ENCODE data around the gene EGFR.

Gene EGFR

GRCh38 chr7:55036950-55037736 is 18.3 kb downstream of the EGFR start:
- DNase-seq (ENCODE audit: low spot score), result no peak

DNA sequence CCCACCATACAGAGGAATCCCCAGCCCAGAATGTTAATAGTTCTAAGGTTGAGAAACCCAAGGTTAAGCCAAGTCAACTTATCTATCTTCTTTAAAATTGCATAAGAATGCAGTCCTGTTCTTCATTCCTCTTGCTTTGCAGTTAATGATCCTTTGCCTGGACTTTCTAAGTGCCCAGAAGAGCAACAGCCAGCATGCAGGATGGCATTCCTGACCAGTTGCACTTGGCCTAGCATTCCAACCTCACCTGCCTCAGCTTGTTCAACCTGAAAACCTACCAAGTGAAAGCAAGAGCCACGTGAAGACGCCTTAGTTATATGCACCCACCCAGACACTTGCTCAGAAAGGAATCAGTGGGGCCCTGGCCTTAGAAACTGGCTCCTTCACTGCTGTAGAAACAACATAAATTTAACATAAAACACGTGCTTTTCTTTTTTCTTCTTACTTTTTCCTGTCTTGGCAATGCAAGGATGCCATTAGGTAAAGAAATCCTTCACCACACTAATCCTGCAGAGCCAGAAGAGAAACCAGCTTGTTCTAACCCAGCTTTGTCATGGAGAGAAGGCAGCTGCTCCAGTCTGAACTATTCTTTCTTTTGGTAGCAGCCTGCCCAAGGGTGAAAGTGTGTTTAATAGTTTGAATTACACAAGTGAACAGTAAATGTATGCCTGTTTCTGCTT is 25.0 kb downstream of the EGFR start:
- no peak for DNase-seq (ENCODE audit: low spot score)

DNA sequence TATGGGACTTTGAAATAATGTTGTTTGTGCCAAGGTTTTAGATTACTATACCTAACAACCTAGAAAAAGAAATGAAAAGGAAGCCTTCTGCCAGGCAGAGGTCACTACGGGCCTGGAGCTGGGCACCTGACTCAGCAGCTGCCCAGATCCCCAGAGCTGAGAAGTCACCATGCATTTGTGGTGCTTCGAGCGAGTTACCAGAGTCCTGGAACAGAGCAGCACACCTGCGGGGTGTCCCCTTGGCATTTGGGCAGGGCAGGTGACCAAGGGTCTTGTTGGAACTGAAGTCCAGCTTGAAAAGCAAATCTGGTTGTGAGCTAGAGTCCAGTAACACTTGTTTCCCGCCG is 25.5 kb downstream of the EGFR start:
- DNase-seq (ENCODE audit: low spot score), result no peak

GRCh38 chr7:55044791-55045190 is 26.0 kb downstream of the EGFR start:
- DNase-seq (ENCODE audit: low spot score), result no peak

DNA sequence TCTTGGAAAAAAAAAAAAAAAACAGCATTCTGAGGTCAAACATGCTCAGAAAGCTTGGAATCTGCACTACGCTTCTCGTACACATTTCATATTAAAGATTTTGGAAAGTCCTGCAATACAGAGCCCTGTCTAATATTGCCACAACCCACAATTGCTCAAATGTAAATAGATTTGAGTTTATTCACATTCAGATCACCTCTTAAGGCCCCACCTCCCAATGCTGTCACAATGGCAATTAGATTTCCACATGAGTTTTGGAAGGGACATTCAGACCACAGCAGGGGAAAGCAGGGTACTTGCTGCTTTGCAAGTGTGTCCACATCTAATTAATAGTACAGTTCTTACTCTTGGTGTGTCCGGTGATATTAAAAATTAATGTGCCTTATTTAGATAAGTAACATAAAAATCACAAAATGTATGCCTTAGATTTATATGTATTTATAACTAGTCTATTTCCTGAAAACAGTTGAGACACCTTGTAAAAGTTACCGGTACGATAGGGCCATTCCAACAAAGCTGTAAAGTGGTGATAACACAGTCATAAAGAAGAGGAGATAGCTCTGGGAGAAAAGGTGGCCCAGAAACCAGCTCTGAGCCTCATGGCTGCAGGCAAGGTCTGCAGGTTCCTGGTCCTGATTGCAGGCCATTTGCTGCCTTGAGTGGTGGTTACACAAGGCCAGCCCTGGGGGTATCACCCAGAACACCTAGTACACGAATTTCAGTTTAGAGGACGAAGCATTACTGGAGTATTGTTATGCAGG is 27.9 kb downstream of the EGFR start:
- DNase-seq (ENCODE audit: low spot score), result no peak

DNA sequence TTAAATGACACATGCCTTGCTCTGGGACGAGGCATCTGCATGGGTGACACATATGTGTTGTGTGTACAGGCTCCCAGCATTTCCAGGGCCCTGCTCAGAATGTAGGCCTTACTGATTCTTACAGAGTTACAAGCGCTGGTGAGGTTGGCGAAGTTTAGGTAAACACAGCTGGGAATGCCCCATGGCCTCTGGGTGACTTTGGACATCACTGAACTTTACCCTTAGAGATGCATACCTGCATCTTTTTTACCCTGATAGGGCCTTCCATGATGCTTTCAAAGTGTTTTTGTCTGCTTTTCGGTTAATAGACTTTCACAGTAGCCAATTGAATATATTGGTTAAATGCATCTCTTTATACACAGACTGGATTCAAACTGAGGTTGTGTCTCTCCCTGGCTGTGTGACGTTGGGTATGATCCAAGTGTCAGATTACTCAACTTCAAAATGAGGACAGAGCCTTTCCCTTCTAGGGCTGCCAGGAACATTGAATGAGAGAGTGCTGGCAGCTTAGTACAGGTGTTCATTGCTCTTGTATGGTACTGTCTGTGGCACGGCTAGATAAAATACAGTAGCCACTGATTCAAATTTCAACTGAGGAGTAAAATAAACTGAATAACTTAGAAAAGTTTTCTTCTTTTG is 29.5 kb downstream of the EGFR start:
- no peak for DNase-seq (ENCODE audit: low spot score)

DNA sequence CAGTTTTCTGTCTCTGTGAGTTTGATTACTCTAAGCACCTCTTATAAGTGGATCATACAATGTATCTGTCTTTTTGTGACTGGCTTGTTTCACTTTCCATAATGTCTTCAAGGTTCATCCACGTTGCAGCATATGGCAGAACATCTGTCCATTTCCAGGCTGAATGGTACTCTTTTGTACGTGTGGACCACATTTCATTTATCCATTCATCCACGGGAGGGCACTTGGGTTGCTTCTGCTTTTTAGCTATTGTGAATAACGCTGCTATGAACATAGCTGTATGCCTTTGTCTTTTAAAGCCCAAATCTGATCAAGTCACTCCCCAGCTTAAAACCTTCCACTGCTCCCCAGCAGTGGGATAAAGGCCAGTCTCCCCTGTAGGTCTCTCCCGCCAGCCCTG is 31.5 kb downstream of the EGFR start:
- DNase-seq (ENCODE audit: low spot score), result no peak

DNA sequence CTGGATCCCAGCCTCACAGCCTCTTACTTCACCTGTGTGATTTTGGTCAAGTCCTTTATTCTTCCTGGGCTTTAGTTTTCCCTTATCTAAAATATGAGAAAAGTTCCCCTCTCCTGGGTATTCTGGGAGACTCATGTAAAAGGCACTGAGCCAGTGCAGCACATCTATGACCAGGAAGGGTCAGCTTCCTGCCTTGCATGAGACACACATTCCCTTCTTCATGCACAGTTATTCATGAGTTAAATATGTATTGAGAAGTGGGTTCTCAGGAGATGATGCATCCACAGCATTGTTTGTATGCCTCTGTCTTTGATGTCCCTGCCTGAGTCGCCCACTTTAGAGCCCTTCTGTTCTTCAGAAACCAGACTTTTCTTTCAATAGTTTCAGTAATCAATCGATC is 33.3 kb downstream of the EGFR start:
- DNase-seq (ENCODE audit: low spot score), result no peak

- no peak for DNase-seq (ENCODE audit: low spot score)
Observed at GRCh38 chr7:55052741-55053427, 34.1 kb downstream of the EGFR start.

DNA sequence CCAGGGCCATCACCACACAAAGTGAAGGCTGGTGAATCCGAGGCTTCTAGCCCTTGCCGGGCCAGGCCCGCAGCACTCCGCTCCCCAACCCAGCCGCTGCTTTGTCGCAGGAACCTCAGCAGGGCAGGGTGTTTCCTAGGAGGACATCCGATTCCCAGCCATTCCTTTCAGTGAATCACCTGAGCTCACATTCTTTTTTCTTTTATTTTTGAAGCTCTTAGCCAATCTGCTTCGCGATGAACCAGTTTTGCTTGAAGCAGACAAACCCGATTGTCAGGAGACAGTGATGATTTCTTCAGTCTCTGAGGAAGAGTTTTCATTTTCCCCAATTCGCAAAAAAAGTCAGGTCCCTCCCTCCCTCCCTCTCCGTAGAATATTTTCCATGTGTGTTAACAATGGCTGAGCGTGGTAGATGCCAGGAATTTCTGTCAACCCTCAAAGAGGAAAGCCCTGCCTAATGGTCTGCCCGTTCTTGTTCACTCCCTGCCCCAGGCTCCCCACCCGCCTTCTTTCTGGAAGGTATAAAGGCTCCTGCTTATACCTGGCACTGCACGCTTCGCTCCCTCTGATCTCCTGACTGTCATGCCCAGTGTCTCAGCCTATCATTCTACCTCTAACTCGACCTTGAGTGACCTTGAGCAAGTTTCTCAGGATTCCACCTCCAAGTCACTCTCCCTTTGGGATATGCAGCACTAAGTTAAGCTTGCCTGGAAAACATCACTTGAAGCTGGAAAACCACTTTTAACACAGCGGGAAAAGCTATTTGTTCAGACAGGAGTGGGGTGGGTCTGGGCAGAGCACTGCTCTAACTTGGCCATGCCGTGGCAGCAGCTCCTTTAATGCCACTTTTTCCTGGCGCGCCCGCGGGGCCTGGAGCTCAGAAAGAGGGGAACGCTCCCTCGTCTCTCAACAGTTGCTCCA is 35.1 kb downstream of the EGFR start:
- no peak for DNase-seq (ENCODE audit: low spot score)

GRCh38 chr7:55054758-55055157 is 35.9 kb downstream of the EGFR start:
- no peak for DNase-seq (ENCODE audit: low spot score)

- DNase-seq (ENCODE audit: low spot score), result no peak
Observed at GRCh38 chr7:55055479-55055878, 36.7 kb downstream of the EGFR start.

DNA sequence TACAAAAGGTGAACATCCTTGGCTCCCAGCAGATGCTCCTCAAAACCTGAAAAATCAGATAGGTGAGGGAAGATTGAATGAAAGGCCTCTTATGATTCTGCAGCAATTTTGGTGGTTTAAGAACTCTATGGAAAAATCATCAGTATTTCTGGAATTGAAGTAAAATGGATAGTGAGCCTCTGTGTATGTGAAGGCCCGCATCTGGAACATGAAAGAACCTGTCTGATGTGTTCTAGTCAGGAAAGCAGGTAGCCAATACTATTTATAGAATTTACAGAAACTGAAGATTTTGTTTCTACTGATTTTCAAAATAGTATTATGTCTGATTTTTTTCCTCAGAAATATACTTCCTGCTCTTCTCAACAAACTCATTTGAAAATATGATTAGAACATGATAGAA is 37.3 kb downstream of the EGFR start:
- DNase-seq (ENCODE audit: low spot score), result no peak

- no peak for DNase-seq (ENCODE audit: low spot score)
Observed at GRCh38 chr7:55056577-55057480, 38.0 kb downstream of the EGFR start.

DNA sequence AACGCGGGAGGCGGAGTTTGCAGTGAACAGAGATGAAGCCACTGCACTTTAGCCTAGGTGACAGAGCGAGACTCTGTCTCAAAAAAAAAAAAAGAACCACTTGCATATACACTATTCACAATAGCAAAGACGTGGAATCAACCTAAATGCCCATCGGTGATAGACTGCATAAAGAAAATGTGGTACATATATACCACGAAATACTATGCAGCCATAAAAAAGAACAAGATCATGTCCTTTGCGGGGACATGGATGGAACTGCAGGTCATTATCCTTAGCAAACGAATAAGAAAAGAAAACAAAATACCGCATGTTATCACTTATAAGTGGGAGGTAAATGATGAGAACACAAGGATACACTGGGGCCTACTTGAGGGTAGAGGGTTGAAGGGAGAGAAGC is 39.5 kb downstream of the EGFR start:
- DNase-seq (ENCODE audit: low spot score), result no peak

- no peak for DNase-seq (ENCODE audit: low spot score)
Observed at GRCh38 chr7:55059021-55059420, 40.2 kb downstream of the EGFR start.

DNA sequence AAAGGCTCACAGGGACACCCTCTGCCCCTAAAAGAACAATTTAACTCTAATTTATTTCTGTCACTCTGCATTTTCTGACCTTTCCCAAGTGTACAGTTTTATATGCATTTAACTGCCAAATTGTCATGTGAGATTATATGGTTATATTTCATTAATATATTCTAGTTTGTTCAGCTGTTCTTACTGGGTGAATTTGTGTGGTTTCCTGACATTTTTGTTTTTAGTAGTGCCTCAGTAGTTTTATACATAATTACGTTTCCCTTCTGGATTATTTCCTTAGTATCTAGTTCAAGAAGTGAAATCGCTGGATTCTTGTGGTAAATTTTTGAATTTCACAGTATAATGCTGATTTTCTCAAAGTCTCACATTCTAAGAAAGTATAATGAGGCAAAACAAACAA is 41.3 kb downstream of the EGFR start:
- no peak for DNase-seq (ENCODE audit: low spot score)

GRCh38 chr7:55060636-55061022 is 41.8 kb downstream of the EGFR start:
- DNase-seq (ENCODE audit: low spot score), result no peak

GRCh38 chr7:55061726-55062499 is 43.1 kb downstream of the EGFR start:
- no peak for DNase-seq (ENCODE audit: low spot score)

Data from cerebellar cortex (tissue), 1 donor.